ENCODE results near the gene ZSCAN21.
A peak's percentile ranks its signal among the peaks of the same experiment; 100 is the strongest.

ZSCAN21 gene

DNA sequence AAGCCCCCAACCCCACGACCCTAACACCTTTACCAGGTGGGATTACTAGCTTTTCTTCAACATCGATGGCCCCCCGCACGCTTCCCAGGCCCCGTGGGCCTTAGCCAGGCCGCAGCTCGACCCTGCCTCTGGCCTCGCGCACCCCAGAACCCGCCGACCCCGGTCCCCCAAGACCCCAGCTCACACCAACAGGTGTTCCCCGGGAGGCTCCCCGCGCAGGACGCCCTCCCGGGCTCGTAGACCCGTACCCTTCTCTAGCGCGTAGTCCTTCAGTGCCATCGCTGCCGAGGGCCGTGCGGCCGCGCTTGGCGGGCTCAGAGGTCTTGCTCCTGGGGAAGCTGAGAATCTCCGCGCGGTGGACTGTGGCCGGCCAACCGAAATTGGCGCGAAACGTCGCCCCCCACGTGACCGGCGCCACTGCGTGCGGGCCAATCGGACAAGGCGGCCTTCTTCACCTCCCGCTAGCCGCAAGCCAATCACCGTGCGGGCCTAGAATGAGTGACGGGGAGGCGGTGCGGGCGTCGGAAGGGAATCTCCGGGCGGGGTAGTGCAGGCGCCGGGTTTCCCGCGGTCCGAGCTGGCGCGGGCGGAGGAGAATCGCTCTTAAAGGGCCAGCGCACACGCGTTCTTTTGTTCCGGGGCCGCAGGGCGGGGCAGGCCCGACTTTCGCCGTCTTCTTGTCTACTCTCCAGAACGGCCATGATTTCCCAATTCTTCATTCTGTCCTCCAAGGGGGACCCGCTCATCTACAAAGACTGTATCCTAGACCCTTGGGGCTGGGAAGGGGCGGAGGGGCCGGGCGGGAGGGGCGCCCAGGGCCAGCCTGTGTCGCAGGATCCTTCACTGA, 51.7 kb downstream of the ZSCAN21 start, which contains the start of the genes AP4M1 and MCM7:
Gene AP4M1, plus strand, starts transcription at position 628 of the 847 bp plus-strand sequence. Its CDS starts 72 bp downstream, at position 700.
Gene MCM7, minus strand, starts transcription at position 382 of the 847 bp plus-strand sequence. Its CDS starts 103 bp downstream, at position 279.
- peak; percentile 89 for FAIRE-seq

DNA sequence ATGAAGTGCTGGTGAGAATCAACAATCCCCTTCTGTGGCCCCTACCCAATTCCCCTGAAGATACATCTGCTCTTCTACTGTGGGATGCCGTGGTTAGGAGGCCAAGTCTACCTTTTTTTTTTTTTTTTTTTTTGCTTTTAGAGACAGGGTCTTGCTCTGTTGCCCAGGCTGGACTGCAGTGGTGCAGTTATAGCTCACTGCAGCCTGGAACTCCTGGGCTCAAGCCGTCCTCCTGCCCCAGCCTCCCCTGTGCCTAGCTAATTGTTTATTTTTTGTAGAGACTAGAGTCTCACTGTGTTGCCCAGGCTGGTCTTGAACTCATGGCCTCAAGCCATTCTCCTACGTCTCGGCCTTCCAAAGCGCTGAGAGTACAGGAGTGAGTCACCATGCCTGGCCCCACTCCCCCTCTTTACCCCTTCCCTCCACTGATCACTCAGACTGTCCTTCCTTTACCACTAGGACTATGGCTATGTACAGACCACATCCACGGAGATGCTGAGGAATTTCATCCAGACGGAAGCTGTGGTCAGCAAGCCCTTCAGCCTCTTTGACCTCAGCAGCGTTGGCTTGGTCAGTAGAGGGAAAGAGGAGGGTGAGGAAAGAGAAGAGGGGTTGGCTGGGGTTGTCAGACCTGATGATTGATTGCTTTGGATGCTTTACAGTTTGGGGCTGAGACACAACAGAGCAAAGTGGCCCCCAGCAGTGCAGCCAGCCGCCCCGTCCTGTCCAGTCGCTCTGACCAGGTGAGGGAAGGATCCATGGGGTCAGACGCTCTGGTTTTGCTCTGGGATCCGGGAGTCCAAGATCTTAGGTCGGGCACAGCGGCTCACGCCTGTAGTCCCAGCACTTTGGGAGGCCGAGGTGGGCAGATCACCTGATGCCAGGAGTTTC, 53.6 kb downstream of the ZSCAN21 start:
- no peak for FAIRE-seq

DNA sequence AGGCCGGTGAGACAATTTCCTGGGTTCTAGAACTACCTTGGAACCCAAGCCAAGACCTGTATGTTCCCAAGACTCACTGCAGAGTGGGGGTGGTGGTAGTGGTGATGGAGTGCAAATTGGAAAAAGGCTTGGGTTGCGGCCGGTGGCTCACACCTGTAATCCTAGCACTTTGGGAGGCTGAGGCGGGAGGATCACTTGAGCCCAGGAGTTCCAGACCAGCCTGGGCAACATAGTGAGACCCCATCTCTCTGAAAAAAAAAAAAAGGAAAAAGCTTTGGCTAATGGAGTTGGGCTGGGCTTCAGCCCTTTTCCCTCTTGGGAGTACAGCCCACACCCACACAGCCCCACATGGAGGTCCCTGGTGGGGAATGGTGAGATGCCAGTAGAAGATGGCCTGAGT, 56.0 kb downstream of the ZSCAN21 start:
- FAIRE-seq, result no peak

DNA sequence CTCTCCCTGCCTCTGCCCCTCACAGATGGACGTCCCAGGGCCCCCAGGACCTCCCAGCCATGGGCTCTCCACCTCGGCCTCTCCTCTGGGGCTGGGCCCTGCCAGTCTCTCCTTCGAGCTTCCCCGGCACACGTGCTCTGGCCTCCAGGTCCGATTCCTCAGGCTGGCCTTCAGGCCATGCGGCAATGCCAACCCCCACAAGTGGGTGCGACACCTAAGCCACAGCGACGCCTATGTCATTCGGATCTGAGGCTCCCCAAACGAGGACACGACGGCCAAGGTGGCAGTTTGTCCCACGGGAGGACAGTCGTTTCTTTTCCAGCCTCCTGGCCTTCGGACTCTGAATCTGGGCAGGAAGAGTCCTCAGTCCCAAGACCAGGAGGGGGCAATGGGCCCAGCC, 57.1 kb downstream of the ZSCAN21 start:
- FAIRE-seq, result no peak

DNA sequence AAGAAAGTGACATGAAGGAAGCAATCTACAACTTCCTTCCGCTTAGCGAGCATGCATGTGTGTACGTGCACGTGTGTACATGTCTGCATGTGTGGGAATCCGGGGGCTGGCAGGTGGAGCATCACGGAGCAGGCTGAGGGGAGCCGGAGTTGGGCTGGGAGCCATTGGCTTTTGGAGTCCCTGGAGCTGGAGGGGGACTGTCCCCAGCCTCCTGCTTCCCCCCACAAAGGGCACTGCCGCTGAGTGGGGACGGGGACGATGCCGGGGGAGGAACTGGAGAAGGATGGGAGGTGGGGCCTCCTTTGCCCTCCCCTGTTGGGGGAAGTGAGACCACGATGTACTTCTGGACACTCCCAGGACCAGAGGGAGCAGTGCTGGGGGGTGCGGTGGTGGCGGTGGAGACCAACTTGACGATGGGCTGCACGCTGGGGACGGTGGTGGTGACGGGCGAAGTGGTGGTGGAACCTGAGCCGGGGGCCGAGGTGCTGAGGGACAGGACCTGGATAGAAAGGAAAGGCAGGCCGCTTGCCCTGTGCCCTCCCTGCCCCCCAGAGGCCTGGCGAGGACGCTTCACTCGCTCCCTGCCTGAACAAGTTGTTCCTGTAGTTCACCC, 57.7 kb downstream of the ZSCAN21 start:
- no peak for FAIRE-seq

DNA sequence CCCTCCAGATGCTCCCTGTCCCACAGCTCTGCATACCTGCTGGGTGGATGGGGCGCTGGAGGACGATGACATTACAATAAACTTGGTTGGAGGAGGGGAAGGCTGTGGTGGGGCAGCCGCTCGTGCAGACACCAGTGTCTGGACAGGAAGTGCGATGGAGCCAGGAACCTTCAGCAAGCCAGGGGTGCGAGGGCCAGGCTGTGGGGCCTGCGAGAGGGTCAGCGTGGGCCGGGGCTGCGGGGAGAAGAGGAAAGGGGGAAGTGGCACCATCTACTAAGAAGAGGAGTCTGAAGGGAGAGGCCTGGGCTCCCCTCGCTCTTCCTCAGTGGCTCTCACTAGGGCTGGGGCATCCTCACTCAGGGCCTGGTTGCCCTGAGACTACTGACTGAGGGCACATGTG, 58.3 kb downstream of the ZSCAN21 start:
- FAIRE-seq, result no peak

DNA sequence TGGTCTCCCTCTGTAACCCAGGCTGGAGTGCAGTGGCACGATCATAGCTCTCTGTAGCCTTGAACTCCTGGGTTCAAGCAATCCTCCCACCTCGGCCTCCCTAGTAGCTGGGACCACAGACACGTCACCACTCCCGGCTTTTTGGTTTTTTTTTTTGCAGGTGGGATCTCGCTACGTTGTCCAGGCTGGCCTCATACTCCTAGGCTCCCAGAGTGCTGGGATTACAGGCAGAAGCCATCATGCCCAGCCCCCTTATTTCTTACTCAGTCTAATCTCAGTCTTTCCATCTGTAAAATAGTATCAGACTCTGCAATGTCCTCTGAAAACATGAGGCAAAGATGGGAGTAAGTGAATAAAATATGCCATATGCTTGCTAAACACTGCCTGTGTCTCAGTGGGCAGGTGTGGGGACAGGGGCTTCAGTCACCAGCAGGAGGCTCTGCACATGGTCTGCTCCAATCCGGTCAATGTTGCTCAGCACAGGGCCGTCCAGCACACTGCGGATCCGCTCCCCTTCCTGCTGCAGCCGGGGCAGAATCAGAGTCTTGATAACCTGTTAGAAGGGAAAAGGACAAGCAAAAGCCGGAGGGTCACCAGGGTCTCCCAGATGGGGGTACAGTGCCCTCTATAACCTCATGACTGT, 60.1 kb downstream of the ZSCAN21 start:
- FAIRE-seq, result no peak

DNA sequence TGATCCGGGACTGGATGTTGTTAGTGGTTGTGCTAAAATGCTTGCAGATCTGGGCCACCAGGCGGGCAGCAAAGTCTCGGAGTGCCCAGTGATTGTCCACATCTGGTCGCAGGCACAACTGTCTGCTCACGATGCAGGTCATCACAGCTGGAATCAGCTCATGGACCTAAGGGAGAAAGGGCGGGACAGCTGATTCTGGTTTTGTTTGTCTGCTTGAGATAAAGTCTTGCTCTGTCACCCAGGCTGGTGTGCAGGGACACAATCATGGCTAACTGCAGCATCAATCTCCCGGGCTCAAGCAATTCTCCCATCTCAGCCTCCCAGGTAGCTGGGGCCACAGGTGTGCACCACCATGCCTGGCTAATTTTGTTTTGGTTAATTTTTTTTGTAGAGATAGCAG, 61.6 kb downstream of the ZSCAN21 start:
- FAIRE-seq, result no peak

DNA sequence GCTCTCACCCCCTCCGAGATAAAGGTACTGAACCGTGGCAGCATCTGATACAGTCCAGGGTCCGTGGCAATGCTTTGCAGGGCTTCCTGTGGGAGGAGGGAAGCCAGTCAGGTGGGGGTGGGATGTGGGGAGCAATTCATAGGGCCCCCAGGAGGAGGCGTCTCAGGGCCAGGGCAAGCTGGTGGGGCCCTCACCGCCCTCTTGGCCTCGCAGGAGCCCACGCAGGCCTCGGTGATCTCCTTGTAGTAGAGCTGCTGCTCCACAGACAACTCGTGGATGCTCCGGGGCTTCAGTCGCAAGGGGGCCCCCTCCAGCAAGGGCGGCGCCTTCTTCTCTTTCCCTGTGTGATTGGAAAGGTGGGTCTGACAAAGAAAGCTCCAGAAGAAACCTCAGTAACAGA, 62.3 kb downstream of the ZSCAN21 start:
- FAIRE-seq, result no peak

Measured in endometrium (tissue), 2 donors.